HG03103 (cell line): ENCODE measurements around the gene PLXDC2.

Experiments
- ATAC-seq: cut with Tn5 transposase; IDR thresholded peaks from one replicate; pipeline ENCODE4 v1.9.1; 2021; ENCODE audit warnings: low read depth; ENCODE audit not compliant: unreplicated experiment

The PLXDC2 gene

DNA sequence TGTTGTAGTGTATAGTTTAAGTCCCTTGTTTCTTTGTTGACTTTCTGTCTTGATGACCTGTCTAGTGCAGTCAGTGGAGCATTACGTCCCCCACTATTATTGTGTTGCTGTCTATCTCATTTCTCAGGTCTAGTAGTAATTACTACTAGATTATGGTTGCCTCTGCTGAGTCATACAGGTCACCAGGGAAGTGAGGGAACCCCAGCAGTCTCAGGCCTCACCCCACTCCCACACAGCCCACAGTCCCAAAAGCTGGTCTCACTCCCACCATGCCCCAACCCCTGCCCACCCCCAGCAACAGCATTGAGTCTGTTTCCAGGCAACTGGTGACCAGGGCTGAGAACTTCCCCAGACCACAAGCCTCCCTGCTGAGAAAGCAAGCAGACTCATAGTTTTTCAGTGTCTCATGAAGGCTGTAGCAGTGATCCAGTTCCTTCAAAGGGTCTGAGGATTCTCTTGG lies 88.0 kb downstream of the PLXDC2 start:
- ATAC-seq: no peak

DNA sequence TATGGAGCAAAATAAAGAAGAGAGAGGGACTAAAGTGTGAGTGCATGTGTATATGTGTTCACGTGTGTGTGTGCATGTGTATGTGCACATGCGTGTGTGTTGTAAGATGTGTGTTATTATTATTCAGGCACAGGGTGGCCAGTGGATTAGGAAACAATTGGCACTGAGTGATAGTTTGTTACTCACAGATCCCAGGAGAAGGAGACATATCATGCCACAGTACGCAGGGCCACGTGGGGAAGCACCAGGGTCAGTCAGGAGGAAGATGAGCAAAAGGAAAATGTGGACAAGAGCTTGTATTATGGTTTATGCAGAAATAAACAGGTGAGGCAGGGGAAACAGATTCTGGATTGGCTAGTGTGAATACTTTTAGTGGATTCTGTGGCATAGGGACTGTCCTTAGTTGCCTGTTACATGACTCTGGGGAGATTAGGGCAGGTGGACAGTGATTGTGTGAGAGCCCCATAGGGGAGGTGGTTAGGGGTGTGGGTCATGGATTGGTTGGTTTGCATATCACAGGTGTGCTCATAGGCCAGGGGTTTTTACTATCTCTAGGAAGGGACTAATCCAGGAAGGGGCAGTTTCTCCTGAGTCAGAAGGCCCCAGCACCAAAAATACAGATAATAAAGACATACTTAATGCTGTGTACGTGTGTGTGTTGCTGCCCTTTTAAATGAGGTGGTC lies 90.0 kb downstream of the PLXDC2 start:
- ATAC-seq: no peak

DNA sequence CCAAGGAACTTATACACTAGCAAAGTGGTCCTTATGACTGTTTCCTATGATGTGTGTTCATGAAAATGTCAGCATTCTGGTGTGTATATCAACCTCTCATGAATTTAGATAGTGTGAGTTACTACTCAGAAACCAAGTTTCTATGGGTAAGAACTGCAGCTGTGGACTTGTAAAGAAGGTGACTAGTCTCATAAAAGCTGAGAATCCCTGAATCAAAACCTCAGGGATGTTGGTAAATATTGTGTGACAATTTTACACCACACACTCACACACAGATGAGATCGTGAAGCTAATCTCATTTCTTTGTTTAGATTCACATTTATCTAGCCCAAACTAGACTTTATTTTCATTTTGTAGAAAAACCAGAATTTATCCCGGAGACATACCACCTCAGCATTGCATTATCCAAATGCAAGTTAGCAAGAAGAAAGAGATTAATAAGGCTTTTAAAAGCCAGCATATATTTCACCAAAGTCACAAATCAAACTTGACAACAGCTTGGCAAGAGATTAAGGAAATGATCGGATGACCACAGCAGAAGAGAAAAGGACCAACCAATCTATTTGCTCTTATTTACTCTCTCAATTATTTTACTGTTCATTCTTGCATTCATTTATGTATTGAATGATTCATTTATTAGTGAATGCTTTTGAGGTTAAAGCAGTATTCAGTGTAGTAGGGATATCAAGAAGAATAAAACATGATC lies 92.9 kb downstream of the PLXDC2 start:
- ATAC-seq: no peak

DNA sequence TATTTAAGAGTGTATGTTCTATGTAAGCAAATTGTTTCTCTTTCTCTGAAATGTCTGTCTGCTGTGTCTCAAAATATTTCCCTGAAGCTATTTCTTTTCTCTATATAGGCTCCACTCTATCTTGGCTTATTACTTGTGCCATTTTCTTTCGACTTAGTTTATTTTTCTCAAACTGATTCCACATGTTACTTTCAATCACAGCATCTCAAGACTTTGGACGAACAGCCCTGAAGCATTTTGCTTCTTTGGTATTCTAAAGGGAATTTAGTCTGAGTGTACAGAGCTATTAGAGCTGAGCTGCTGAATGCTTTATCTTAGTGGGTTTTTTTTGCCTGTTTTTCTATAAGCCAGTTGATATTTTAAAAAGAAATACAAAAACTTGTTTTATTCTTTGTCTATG lies 95.7 kb downstream of the PLXDC2 start:
- ATAC-seq: no peak

DNA sequence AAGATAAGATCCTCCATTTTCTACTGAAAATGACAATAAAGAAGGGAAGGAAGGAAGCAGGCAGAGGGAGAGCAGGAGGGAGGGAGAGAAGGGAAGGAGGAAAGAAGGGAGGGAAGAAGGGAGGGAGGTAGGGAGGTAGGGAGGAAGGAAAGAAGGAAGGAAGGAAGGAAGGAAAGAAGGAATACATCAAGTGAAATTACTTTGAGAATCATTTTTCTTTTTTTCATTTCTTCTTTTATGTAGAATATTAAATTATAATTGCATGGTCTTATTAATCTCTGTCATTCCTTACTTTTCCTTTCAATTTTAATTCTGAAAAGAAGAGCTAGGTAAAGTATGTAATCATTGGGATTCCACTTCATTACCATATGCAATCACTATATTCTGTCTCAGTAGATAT lies 97.8 kb downstream of the PLXDC2 start:
- ATAC-seq: no peak

DNA sequence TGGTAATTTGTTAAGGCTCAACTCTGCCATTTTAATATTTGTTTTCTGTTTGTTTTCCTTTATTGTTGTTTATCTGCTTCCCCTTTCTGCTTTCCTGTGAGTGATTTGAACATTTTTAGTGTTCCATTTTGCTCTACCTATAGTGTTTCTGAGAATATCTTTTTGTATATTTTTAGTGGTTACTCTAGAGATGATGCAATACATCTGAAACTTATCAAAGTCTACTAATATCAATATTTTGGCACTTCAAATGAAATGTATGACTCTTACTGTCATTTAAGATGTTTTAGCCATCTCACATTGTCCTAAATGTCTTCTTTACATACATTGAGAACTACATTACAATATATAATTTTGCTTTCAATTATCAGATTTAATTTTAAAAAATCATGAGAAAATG lies 98.9 kb downstream of the PLXDC2 start:
- ATAC-seq: no peak

DNA sequence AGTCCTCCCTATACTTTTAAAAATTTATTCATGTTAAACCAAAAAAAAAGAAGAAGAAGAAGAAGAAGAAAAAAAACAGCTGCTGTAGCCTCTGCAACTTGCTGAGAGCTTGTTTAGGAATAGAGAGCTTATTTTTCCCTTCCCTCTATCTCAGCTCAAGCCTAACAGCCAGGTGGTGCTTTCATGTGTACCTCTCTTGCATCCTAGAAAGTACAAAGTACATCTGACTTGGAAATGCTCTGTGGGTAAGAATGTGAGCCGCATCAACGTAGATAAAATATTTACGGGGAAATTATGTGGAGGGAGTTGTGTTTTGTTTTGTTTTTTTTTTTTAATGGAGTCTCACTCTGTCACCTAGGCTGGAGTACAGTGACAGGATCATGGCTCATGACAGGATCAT lies 99.6 kb downstream of the PLXDC2 start:
- ATAC-seq: no peak

DNA sequence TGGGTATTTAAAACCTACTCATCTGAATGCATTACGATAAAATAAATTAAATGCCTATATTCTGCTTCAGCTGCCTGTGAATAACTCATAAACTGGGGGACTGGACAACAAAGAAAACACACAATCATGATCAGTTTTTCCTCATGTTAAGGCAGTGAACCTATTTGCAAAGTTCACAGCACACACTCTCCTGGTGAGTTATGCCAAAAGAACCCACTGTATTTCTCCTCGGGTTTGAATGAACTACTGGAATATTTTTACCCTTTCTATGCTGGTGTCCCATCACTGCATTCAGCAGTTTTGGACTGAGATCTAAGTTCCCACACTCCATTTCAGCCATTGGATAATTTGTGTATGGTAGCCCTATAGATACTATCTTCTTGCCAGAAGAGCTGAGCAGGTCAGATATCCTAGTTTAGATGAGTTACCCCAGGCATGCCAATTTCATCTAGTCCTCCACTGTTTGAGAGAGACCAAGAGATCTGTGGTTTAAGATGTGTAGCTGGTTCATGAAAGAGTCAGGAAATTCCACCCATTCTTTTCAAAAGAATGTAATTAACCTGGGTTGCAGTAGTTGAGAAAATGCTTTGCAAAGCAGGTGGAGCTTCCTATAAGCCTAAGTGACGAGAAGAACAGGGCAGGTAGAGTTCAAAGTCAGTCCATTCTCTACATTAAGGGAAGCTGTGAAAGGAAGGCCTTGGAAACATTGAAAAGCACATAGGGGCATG lies 101.7 kb downstream of the PLXDC2 start:
- ATAC-seq: no peak

DNA sequence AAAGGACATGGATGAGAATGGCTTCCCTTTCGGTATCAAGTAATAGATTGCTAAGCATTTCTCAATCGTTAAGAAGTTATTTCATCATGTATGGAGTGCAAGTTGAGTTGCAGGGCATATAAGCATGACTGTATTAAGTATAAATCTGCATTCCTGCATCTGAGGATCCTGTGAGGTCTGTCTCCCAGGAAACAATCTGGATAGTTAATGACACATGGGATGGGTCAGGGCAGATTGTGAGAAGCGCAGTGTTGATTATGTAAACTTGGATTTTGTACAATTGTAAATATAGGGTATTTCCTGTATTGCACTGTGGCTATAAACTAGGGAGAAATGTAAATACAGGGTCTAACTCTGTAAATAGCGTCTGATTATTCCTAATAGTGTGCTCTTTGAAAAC lies 102.6 kb downstream of the PLXDC2 start:
- ATAC-seq: no peak

DNA sequence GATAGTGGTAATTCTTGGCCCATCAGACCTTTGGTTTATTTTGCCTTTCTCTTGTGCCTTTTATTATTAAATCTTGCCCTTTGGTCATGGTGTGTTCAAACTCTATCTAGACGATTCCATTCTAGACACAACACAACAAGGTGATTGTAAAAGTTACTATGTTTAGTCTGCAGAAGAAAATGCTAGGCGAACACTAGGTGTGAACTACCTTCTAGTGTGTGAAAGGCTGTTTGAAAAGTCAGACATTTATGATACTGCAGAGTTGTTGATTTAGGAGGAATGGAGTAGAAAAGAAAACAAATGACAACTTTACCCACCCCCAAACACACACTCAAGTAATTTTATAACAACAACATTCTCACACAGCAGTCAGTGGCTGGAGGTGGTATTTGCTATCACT lies 103.4 kb downstream of the PLXDC2 start:
- no peak for ATAC-seq

DNA sequence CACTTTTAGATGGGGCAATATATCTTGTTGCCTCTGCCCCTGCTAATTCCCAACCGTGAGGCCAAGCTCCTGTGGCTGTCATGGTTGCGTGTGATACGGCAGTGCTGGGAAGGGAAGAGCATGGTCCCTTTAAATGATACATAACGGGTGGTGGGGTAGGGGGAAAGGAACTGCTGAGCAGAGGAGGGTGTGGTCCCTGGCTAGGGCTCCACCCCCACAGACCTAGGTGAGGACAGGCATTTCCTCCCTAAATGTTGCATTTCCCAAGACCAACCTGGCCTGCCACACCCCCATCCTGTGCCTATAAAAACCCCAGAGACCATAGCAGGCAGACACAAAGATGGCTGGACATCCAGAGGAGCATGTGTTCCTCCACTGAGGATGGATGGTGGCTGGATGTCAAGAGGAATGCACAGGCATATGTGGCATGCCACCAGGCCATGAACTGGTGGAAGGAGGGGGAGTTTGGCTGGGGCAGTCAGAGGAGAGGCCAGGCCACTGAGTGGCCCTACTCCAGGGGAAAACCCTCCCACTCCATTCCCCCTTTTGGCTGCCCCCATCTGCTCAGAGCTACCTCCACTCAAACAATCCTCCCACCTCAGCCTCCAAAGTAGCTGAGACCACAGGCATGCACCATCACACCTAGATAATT lies 104.0 kb downstream of the PLXDC2 start:
- no peak for ATAC-seq

DNA sequence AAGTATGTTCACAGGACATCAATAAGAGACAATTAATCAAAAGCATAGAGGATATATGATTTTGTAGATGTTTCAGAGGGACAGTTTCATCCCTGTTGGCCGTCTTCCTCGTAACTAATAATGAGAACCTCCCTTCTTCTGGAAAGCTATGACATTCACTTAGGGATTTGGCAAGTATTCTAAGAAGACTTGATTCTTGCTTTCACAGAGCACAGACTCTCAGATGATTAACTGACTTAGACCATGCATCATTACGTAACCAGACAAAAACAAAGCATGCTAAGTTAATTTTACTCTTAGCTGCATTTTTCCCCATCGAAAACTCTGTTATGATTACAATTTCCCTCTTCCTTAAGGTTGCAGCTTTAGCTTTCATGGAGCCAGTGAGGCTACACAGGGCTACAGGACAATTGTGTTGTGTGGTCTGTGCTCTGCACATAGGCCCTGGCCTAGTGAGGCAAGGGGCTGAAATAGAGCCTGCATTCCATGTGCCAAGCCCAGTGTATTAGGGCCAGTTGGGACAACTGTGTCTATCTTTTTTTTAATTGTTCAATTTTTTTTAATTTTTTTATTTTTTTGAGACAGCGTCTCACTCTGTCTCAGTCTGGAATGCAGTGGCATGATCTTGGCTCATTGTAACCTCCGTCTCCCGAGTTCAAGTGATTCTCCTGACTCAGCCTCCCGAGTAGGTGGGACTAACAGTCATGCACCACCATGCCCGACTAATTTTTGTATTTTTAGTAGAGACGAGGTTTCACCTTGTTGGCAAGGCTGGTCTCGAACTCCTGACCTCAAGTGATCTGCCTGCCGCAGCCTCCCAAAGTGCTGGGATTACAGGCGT lies 105.3 kb downstream of the PLXDC2 start:
- ATAC-seq: no peak

DNA sequence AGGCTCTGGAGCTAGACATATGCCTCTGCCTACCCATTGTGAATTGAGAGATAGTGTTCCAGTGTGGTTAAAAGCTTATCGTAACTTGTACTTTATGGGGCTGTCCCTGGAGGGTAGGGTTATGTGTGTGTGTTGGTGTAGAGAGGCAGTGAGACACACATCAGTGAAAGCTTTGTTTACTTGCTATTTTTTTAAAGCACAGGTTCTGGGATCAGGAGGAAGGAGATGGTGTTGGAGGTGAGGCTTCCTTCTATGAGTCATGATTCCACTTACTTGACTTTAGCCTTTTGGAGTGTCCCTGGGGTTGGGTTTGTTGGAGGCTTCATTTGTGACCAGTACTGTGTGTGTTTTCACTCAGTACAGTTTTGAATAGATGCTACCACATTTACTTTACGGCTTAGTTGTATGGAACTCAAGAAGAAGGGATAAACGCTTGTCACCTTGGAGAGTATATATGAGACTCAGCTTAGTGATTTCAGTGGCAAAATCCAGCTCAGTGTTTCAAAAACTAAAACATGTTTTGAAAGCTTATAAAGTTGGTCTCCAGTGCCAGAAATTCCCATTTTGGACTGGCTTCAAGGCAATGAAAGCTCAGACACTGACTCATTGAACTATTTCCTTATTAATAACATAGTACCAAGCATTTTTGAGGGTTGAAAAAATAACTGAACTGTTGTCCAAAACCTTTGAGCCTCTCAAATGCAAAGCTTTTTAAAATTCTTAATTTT lies 106.2 kb downstream of the PLXDC2 start:
- ATAC-seq: no peak

DNA sequence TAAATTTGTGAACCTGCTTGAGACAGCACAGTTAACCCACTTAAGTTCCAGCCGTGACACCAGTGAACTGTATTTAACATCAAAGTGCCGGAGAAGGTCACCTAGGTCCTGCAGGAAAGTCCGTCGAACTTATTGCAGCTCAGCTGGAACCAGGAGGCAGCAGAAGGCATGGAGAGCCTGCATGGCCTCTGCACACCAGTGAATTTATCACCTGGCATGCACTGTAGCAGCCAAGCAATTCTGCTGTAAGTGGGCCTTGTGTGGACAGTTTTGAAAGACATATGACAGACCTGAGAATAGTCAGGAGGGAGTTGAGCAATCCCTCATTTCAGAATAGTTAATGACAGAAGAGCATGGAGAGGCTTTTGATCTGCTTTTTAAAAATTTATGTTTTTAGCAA lies 108.8 kb downstream of the PLXDC2 start:
- no peak for ATAC-seq

DNA sequence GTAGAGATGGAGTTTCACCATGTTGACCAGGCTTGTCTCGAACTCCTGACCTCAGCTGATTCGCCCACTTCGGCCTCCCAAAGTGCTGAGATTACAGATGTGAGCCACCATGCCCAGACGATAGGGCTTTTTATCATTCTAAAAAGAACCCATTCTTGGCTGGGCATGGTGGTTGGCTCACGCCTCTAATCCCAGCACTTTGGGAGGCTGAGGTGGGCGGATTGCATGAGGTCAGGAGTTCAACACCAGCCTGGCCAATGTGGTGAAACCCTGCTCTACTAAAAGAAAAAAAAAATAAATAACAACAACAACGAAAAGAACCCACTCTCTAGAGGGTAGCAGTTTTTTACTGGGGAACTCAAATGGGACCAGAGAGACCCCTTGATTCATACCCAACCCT lies 112.7 kb downstream of the PLXDC2 start:
- ATAC-seq: no peak

DNA sequence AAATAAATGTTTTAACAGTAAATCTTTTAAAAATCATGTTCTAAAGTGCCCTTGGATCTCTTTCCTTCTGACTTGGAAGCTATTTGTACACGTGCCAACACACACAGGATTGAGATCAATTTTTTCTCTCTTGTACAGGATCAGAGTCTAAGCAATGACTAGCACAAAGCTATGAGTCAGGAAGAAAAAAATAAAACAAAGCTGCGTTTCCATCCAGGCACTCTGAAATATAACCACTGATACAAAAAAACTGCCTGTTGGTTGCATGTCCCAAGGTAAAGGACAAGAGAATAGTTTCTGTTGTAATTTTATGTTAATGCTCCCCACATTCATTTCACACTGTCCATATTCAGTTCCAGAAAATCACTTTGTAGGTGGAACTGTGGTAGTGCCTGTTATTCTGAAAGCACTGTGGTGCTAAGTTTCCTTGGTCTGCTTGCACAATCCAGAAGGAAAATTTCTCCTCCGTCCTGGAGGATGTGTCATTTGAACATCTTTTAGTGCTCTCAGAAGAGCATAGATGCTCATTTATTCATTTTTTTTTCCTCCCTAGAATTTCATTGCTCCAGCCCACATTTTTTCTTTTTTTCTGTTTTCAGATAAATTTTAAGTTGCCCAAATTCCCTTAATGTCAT lies 113.4 kb downstream of the PLXDC2 start:
- no peak for ATAC-seq

DNA sequence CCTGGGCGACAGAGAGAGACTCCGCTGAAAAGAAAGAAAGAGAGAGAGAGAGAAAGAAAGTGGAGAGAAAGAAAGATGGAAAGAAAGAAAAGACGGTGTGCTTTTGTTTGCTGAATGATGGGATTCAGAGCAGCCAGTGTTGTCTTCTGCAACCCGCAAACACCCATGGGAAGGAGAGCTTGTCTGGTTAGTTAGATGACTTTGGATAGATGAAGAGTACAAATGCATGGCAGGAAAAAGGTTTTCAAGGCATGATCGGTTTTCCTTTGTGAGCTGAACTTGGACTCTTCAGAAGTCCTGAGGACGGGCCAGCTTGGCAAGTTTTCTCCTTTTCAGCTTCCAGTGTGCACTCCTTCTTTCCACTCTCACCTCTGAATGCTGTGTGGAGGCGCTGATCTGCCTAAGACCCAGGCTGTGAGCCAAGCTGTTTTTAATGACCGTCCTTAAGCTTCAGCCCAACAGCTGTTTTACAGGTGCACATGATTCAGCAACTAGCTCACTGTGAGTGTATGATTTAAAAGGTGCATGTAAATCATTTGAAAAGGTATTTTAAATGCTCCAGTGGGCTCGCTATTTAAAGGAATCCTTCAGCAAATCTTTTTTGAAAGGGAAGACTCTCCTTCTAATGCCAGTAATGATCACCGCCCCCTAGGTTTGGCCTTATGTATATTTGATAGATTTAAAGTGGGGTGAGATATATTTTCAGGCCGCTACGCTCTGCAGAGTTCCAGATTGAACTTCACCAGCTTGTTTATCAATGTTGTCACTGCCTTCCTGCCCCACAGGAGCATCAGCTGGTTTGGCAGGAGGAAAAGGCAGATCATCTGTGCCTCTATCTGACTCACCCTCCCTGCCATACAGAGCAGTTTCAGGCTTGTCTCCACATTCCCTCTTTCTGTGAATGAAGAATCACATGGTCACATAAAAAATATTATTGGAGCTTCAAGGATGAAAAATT lies 115.0 kb downstream of the PLXDC2 start:
- ATAC-seq: no peak
